Airway epithelial cell (primary cell): Measurements from ENCODE around the gene TRAPPC1. TPM values are rescaled to one million over a fixed set of nuclear protein-coding genes. Genes with fewer than 3 reads are reported as not detected.

Experiments
- total RNA-seq: library from RNA; depleted of rRNA; stranded (reverse); fragments of >200 nt; gene quantifications from 2 replicates; pipeline ENCODE4 v1.2.3, GENCODE V29; 2015

Gene TRAPPC1, protein sequence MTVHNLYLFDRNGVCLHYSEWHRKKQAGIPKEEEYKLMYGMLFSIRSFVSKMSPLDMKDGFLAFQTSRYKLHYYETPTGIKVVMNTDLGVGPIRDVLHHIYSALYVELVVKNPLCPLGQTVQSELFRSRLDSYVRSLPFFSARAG
- 88.2 and 93.5 TPM in 2 replicates for total RNA-seq

GRCh38 chr17:7931709-7932482 lies at the start of gene TRAPPC1, which contains the start of gene CNTROB:
Gene TRAPPC1, minus strand, starts transcription at chr17:7931946. Its CDS starts 117 bp downstream, at chr17:7931829.
Gene CNTROB, plus strand, starts transcription at chr17:7932206. Its CDS starts 874 bp downstream, at chr17:7933080.

GRCh38 chr17:7929158-7930023 lies 2.4 kb downstream of the TRAPPC1 start, which contains the start of gene KCNAB3:
Gene KCNAB3, minus strand, starts transcription at chr17:7929856. Its CDS starts 421 bp downstream, at chr17:7929435.

GRCh38 chr17:7915611-7916384 lies 15.9 kb downstream of the TRAPPC1 start, which contains the start of gene RNF227:
Gene RNF227, minus strand, starts transcription at chr17:7916289. Its CDS starts 94 bp downstream, at chr17:7916195.

DNA sequence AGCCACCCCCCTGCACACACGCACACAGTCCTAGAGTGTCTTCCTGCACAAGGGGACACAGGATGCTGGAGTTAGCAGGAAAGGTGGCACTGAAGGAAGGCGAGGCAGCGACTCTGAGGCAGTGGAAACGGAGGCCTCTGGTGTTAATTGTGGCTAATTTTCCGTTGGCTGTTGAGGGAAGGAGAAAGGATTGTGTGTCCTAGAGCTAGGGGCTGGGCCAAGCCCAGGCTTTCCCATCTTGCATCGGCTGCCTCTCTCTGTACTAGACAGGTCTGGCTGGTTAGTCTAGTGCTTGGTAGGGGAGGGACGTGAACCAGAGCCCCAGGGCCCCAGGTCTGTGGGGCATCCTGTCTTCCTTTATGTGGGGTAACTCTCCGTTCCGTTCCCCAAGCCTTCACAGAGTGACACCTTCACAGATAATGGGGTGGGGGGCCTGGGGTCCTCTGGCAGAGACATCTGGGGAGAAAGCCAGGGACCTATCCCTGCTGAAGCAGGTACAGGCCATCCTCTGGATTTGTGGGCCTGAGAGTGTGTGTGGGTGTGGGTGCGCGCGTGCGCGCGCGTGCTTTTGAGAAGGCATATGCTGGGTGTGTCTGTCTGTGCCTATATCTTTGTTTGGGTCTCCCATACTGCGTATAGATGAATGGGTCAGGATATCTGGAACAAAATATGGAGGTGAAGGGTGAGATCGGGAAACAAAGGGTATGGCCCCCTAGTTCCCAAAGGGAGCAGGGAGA lies 43.4 kb downstream of the TRAPPC1 start, which contains the start of gene CHD3:
Gene CHD3, plus strand, starts transcription at position 606 of the 737 bp plus-strand sequence. CDS start 212 bp downstream, outside the sequence.

Other genes with a start within 250 kb of the TRAPPC1 start
- 47.3 and 58.3 TPM in 2 replicates for gene TP53, start 244.5 kb downstream of the TRAPPC1 start, total RNA-seq
- gene WRAP53, start 243.5 kb downstream of the TRAPPC1 start, total RNA-seq: 9.3 and 13.6 TPM in 2 replicates
- 2.0 and 2.6 TPM in 2 replicates for gene EFNB3, start 226.7 kb downstream of the TRAPPC1 start, total RNA-seq
- 0.21 and 0.33 TPM in 2 replicates for gene DNAH2, start 214.2 kb downstream of the TRAPPC1 start, total RNA-seq
- 7.7 and 8.0 TPM in 2 replicates for gene KDM6B, start 97.7 kb downstream of the TRAPPC1 start, total RNA-seq
- 0.63 TPM in 1 of 2 replicates, not detected in the other for gene TMEM88, start 76.9 kb downstream of the TRAPPC1 start, total RNA-seq
- 72.6 and 78.8 TPM in 2 replicates for gene NAA38, start 74.4 kb downstream of the TRAPPC1 start, total RNA-seq
- gene CYB5D1, start 73.9 kb downstream of the TRAPPC1 start, total RNA-seq: 6.5 and 7.0 TPM in 2 replicates
- gene CHD3, start 43.2 kb downstream of the TRAPPC1 start, total RNA-seq: 67.2 and 79.1 TPM in 2 replicates
- gene RNF227, start 15.7 kb downstream of the TRAPPC1 start, total RNA-seq: 1.9 and 4.2 TPM in 2 replicates
- gene KCNAB3, start 2.1 kb downstream of the TRAPPC1 start, total RNA-seq: 0.21 and 0.33 TPM in 2 replicates
- gene CNTROB, start 260 bp upstream of the TRAPPC1 start, total RNA-seq: 17.9 and 20.2 TPM in 2 replicates
- 0.14 and 0.84 TPM in 2 replicates for gene GUCY2D, start 70.7 kb upstream of the TRAPPC1 start, total RNA-seq
- 50.2 and 69.3 TPM in 2 replicates for gene ALOX15B, start 107.1 kb upstream of the TRAPPC1 start, total RNA-seq
- 1.1 and 3.5 TPM in 2 replicates for gene ALOX12B, start 155.8 kb upstream of the TRAPPC1 start, total RNA-seq
- gene ALOXE3, start 186.6 kb upstream of the TRAPPC1 start, total RNA-seq: 2.1 and 3.2 TPM in 2 replicates
- gene HES7, start 192.2 kb upstream of the TRAPPC1 start, total RNA-seq: 1.8 and 1.9 TPM in 2 replicates
- 47.4 and 70.4 TPM in 2 replicates for gene PER1, start 220.5 kb upstream of the TRAPPC1 start, total RNA-seq
- gene VAMP2, start 231.0 kb upstream of the TRAPPC1 start, total RNA-seq: 3.3 and 5.9 TPM in 2 replicates
- gene TMEM107, start 244.4 kb upstream of the TRAPPC1 start, total RNA-seq: 41.7 and 46.1 TPM in 2 replicates